H9 (cell line): ENCODE data around the gene CPM. TPM values are rescaled to one million over a fixed set of nuclear protein-coding genes. Genes with fewer than 3 reads are reported as not detected.

Experiments used
- DNase-seq: peaks from one replicate; pipeline ENCODE4 v3.0.0-alpha.2; 2017
- H2AFZ ChIP-seq: one replicate; pipeline ENCODE4 v1.6.1; 2013; ENCODE audit warnings: mild to moderate bottlenecking, low read length, control low read depth, moderate library complexity
- H2AK5ac ChIP-seq: 2 replicates; pipeline ENCODE4 v1.6.1; 2013; ENCODE audit warnings: low read length, control low read depth, mixed read lengths; ENCODE audit not compliant: insufficient read length
- H2BK120ac ChIP-seq: one replicate; pipeline ENCODE4 v1.6.1; 2013; ENCODE audit warnings: low read depth, mild to moderate bottlenecking, low read length, control low read depth, inconsistent platforms; ENCODE audit not compliant: poor library complexity, severe bottlenecking
- H2BK12ac ChIP-seq: 2 replicates; pipeline ENCODE4 v1.6.1; 2013; ENCODE audit warnings: low read length, control low read depth, mixed read lengths, low read depth; ENCODE audit not compliant: insufficient read length
- H2BK15ac ChIP-seq: 2 replicates; pipeline ENCODE4 v1.6.1; 2013; ENCODE audit warnings: low read depth, low read length, control low read depth
- H2BK20ac ChIP-seq: one replicate; pipeline ENCODE4 v1.6.1; 2013; ENCODE audit warnings: low read depth, mild to moderate bottlenecking, low read length, control low read depth, inconsistent platforms; ENCODE audit not compliant: poor library complexity, severe bottlenecking
- H2BK5ac ChIP-seq: 2 replicates; pipeline ENCODE4 v1.6.1; 2013; ENCODE audit warnings: low read length, control low read depth, mixed read lengths; ENCODE audit not compliant: insufficient read length
- H3K14ac ChIP-seq: 2 replicates; pipeline ENCODE4 v1.6.1; 2013; ENCODE audit warnings: low read length, control low read depth; ENCODE audit not compliant: insufficient read depth
- H3K18ac ChIP-seq: 2 replicates; pipeline ENCODE4 v1.6.1; 2013; ENCODE audit warnings: low read depth, mild to moderate bottlenecking, mixed read lengths, low read length, control low read depth; ENCODE audit not compliant: insufficient read length
- H3K23ac ChIP-seq: 2 replicates; pipeline ENCODE4 v1.6.1; 2013; ENCODE audit warnings: low read length, control low read depth, mixed read lengths, low read depth; ENCODE audit not compliant: insufficient read length
- H3K23me2 ChIP-seq: 2 replicates; pipeline ENCODE4 v1.6.1; 2013; ENCODE audit warnings: low read depth, mild to moderate bottlenecking, mixed read lengths, low read length, control low read depth; ENCODE audit not compliant: insufficient read length, poor library complexity, severe bottlenecking
- H3K27ac ChIP-seq: 2 replicates; pipeline ENCODE4 v1.5.1; 2013; ENCODE audit warnings: low read length, control low read depth, mixed read lengths, low read depth; ENCODE audit not compliant: insufficient read length
- H3K27me3 ChIP-seq: 2 replicates; pipeline ENCODE4 v1.6.1; 2013; ENCODE audit warnings: low read length, control low read depth, inconsistent platforms; ENCODE audit not compliant: insufficient read depth
- H3K4ac ChIP-seq: 2 replicates; pipeline ENCODE4 v1.6.1; 2013; ENCODE audit warnings: low read depth, mild to moderate bottlenecking, control low read depth, inconsistent platforms, low read length, moderate library complexity
- H3K4me1 ChIP-seq: 2 replicates; pipeline ENCODE4 v1.6.1; 2013; ENCODE audit warnings: low read length, control low read depth, inconsistent platforms; ENCODE audit not compliant: insufficient read depth
- H3K4me2 ChIP-seq: 2 replicates; pipeline ENCODE4 v1.6.1; 2013; ENCODE audit warnings: low read length, control low read depth, mixed read lengths; ENCODE audit not compliant: insufficient read length, insufficient read depth
- H3K56ac ChIP-seq: 2 replicates; pipeline ENCODE4 v1.6.1; 2013; ENCODE audit warnings: low read depth, mild to moderate bottlenecking, mixed read lengths, low read length, control low read depth; ENCODE audit not compliant: insufficient read length
- H3K79me1 ChIP-seq: 2 replicates; pipeline ENCODE4 v1.6.1; 2013; ENCODE audit warnings: low read depth, mild to moderate bottlenecking, moderate library complexity, low read length, control low read depth, inconsistent platforms; ENCODE audit not compliant: insufficient read depth, poor library complexity, severe bottlenecking
- H3K79me2 ChIP-seq: 2 replicates; pipeline ENCODE4 v1.6.1; 2013; ENCODE audit warnings: low read length, control low read depth, inconsistent platforms; ENCODE audit not compliant: insufficient read depth
- H3K9ac ChIP-seq: 2 replicates; pipeline ENCODE4 v1.6.1; 2013; ENCODE audit warnings: low read length, control low read depth, mixed read lengths; ENCODE audit not compliant: insufficient read length; ENCODE audit errors: extremely low read depth
- H3K9me3 ChIP-seq: one replicate; pipeline ENCODE4 v1.6.1; 2013; ENCODE audit warnings: low read depth, low read length, inconsistent platforms; ENCODE audit not compliant: control insufficient read depth
- H3T11ph ChIP-seq: one replicate; pipeline ENCODE4 v1.6.1; 2013; ENCODE audit warnings: mild to moderate bottlenecking, low read length, control low read depth, inconsistent platforms
- H4K20me1 ChIP-seq: one replicate; pipeline ENCODE4 v1.6.1; 2013; ENCODE audit not compliant: control insufficient read depth, insufficient read length, insufficient read depth
- H4K5ac ChIP-seq: 2 replicates; pipeline ENCODE4 v1.6.1; 2013; ENCODE audit warnings: low read depth, mild to moderate bottlenecking, mixed read lengths, low read length, control low read depth; ENCODE audit not compliant: insufficient read length
- H4K8ac ChIP-seq: replicated peaks from 2 replicates; pipeline ENCODE4 v1.6.1; 2013; ENCODE audit warnings: low read length, control low read depth, mixed read lengths, low read depth; ENCODE audit not compliant: insufficient read length
- H4K91ac ChIP-seq: 2 replicates; pipeline ENCODE4 v1.6.1; 2013; ENCODE audit warnings: low read depth, mild to moderate bottlenecking, moderate library complexity, mixed read lengths, low read length, control low read depth; ENCODE audit not compliant: insufficient read length
- H3K27ac Mint-ChIP-seq, 3 experiments: 2 replicates in 2 of 3; 3 replicates in 1 of 3; pipeline ENCODE4 v1.8.0; 2020 to 2021; ENCODE audit warnings: mixed read lengths in 3 of 3, mild to moderate bottlenecking in 1 of 3, moderate library complexity in 1 of 3
- H3K27me3 Mint-ChIP-seq: 2 replicates; pipeline ENCODE4 v1.8.0; 2021; ENCODE audit warnings: low read depth, mild to moderate bottlenecking, moderate library complexity, mixed read lengths
- H3K36me3 Mint-ChIP-seq, 3 experiments: 2 replicates in 2 of 3; 3 replicates in 1 of 3; pipeline ENCODE4 v1.8.0; 2020 to 2021; ENCODE audit warnings: low read depth in 3 of 3, mixed read lengths in 3 of 3; ENCODE audit not compliant: insufficient read depth in 1 of 3
- H3K4me1 Mint-ChIP-seq, 2 experiments: 2 replicates each; pipeline ENCODE4 v1.8.0; 2020; ENCODE audit warnings: mixed read lengths in 2 of 2
- H3K4me3 Mint-ChIP-seq, 2 experiments: 2 replicates in 1 of 2; 3 replicates in 1 of 2; pipeline ENCODE4 v1.8.0; 2020 to 2021; ENCODE audit warnings: mild to moderate bottlenecking in 2 of 2, mixed read lengths in 2 of 2, moderate library complexity in 1 of 2
- H3K9me3 Mint-ChIP-seq, 2 experiments: 2 replicates in 1 of 2; 3 replicates in 1 of 2; pipeline ENCODE4 v1.8.0; 2020; ENCODE audit warnings: mild to moderate bottlenecking in 2 of 2, mixed read lengths in 2 of 2, moderate library complexity in 1 of 2
- WGBS: extraction: QIAGEN DNeasy Blood & Tissue Kit; methylation state at CpG from one replicate; pipeline ENCODE4 v1.1.7; 2013; ENCODE audit warnings: missing lambda C conversion rate, low lambda C conversion rate, mixed read lengths; ENCODE audit not compliant: insufficient read length; ENCODE audit errors: extremely low coverage; 5-methylcytosine and 5-hydroxymethylcytosine counted together
- total RNA-seq: library from RNA; stranded (reverse); gene quantifications from 2 replicates; pipeline ENCODE4 v1.2.1, GENCODE V29; 2021
- TF ChIP-seq, protein P1 (sequence below): fragments of 200-600 bp; sonication (generic); conservative IDR thresholded peaks from 3 replicates; pipeline ENCODE4 v1.8.0; 2021; ENCODE audit warnings: antibody characterized with exemption, mild to moderate bottlenecking

CPM gene
- total RNA-seq, 1 experiment from 2014 or later, result 1.2 TPM

DNA sequence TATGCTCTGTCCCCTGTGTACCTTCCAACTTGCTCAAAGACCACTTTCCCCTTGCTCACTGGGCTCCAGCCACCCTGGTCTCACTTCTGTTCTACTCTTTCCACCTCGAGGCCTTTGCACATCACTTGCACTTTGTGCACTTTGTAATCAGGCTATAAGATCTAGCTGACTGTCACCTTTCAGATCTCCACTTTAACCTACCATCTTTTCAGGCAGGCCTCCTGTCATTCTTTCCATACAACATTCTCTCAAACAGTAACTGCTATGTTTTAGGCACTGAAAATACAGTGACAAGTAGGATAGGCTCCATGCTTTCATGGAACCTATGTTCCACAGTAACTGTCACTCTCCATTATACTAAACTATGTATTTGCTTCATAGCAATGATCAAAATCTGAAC lies 14.0 kb downstream of the CPM start:
- H3K9me3 ChIP-seq, result no peaks in the 10 kb centered on the region
- no peak overlapping the region for H2BK20ac ChIP-seq
- Mint-ChIP-seq H3K36me3 (no peaks in the 10 kb centered on the region), H3K27ac (no peak overlapping the region), H3K4me3 (no peak overlapping the region), H3K9me3 (no peaks in the 10 kb centered on the region), H3K4me1 (peaks cover 0 to 4% of the 10 kb centered on the region in 2 experiments; a peak in 1 of 4 replicates), H3K27me3 (no peaks in the 10 kb centered on the region)
- no peaks in the 10 kb centered on the region for H3K4me1 ChIP-seq
- H4K5ac ChIP-seq, result no peak overlapping the region
- no peak overlapping the region for H3K14ac ChIP-seq
- H2BK5ac ChIP-seq, result no peak overlapping the region
- no peak overlapping the region for H2AK5ac ChIP-seq
- H3K79me2 ChIP-seq, result no peaks in the 10 kb centered on the region
- H2BK15ac ChIP-seq, result no peak overlapping the region
- no peak overlapping the region for H3K4me2 ChIP-seq
- H3K23me2 ChIP-seq, result no peaks in the 10 kb centered on the region
- H3K27ac ChIP-seq, result no peak overlapping the region
- no peaks in the 10 kb centered on the region for H3K27me3 ChIP-seq
- no peak overlapping the region for H3K4ac ChIP-seq
- TF ChIP-seq, protein P1, sequence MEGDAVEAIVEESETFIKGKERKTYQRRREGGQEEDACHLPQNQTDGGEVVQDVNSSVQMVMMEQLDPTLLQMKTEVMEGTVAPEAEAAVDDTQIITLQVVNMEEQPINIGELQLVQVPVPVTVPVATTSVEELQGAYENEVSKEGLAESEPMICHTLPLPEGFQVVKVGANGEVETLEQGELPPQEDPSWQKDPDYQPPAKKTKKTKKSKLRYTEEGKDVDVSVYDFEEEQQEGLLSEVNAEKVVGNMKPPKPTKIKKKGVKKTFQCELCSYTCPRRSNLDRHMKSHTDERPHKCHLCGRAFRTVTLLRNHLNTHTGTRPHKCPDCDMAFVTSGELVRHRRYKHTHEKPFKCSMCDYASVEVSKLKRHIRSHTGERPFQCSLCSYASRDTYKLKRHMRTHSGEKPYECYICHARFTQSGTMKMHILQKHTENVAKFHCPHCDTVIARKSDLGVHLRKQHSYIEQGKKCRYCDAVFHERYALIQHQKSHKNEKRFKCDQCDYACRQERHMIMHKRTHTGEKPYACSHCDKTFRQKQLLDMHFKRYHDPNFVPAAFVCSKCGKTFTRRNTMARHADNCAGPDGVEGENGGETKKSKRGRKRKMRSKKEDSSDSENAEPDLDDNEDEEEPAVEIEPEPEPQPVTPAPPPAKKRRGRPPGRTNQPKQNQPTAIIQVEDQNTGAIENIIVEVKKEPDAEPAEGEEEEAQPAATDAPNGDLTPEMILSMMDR, result no peak
- no peak overlapping the region for H4K8ac ChIP-seq
- H4K91ac ChIP-seq, result no peak overlapping the region
- no peak overlapping the region for H2BK120ac ChIP-seq
- no peak overlapping the region for H3K56ac ChIP-seq
- H2AFZ ChIP-seq, result no peak overlapping the region
- WGBS, result no CpG with 5 or more reads among the region's 1 CpG
- no peaks in the 10 kb centered on the region for H4K20me1 ChIP-seq
- no peak for DNase-seq
- H3K9ac ChIP-seq, result no peak overlapping the region
- H3K79me1 ChIP-seq, result no peaks in the 10 kb centered on the region
- H2BK12ac ChIP-seq, result no peak overlapping the region
- H3T11ph ChIP-seq, result no peak overlapping the region
- H3K23ac ChIP-seq, result no peak overlapping the region
- H3K18ac ChIP-seq, result no peak overlapping the region
